ENCODE results near the gene PARD3B. TPM values are rescaled to one million over a fixed set of nuclear protein-coding genes. Genes with fewer than 3 reads are reported as not detected.

The PARD3B gene
- total RNA-seq, 1 donor from 2014 or later: 29.7 TPM

- Mint-ChIP-seq H3K36me3 (ENCODE audit: insufficient read depth) (no peaks in the 10 kb centered on the region), H3K4me3 (ENCODE audit: low read depth) (no peak overlapping the region), H3K9me3 (ENCODE audit: low read depth) (no peaks in the 10 kb centered on the region), H3K27me3 (no peaks in the 10 kb centered on the region), H3K4me1 (ENCODE audit: low read depth) (peaks cover 5% of the 10 kb centered on the region), H3K27ac (no peak overlapping the region)
- DNase-seq (ENCODE audit: low spot score, unreplicated experiment): no peak
- no peak for TF ChIP-seq CTCF (IDR thresholded peaks at IDR 0.05; ENCODE audit: unreplicated experiment)
Observed at GRCh38 chr2:205474741-205475415, 929.6 kb downstream of the PARD3B start.

GRCh38 chr2:205475416-205475768, 930.1 kb downstream of the PARD3B start:
- DNase-seq (ENCODE audit: low spot score, unreplicated experiment): no peak
- Mint-ChIP-seq H3K4me1 (ENCODE audit: low read depth) (peaks cover 5% of the 10 kb centered on the region), H3K4me3 (ENCODE audit: low read depth) (no peak overlapping the region), H3K9me3 (ENCODE audit: low read depth) (no peaks in the 10 kb centered on the region), H3K27me3 (no peaks in the 10 kb centered on the region), H3K36me3 (ENCODE audit: insufficient read depth) (no peaks in the 10 kb centered on the region), H3K27ac (no peak overlapping the region)
- no peak for TF ChIP-seq CTCF (IDR thresholded peaks at IDR 0.05; ENCODE audit: unreplicated experiment)

- Mint-ChIP-seq H3K27me3 (no peaks in the 10 kb centered on the region), H3K4me1 (ENCODE audit: low read depth) (peaks cover 5% of the 10 kb centered on the region), H3K27ac (no peak overlapping the region), H3K9me3 (ENCODE audit: low read depth) (no peaks in the 10 kb centered on the region), H3K4me3 (ENCODE audit: low read depth) (no peak overlapping the region), H3K36me3 (ENCODE audit: insufficient read depth) (no peaks in the 10 kb centered on the region)
- TF ChIP-seq CTCF (IDR thresholded peaks at IDR 0.05; ENCODE audit: unreplicated experiment): no peak
- no peak for DNase-seq (ENCODE audit: low spot score, unreplicated experiment)
Observed at GRCh38 chr2:205477016-205477705, 931.9 kb downstream of the PARD3B start.

DNA sequence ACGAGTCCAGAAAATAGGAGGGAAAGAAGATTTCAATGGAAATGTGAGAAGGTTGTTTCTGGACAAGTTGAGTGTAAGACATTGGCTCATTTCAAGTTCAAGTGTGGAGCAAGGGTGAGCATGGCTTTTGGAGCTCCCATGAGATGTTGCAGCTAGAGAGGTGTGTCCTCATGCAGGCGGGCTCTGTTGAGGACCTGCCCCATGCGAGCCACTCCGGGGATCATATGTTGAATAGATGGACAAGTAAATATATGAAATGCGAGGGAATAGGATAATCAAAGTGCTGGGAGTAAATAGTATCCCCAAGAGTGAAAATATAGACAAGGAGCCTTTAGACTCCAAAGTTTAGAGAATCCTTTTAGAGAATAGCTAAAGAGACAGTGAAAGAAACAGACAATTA, 936.6 kb downstream of the PARD3B start:
- Mint-ChIP-seq H3K4me3 (ENCODE audit: low read depth) (no peak overlapping the region), H3K27me3 (no peaks in the 10 kb centered on the region), H3K4me1 (ENCODE audit: low read depth) (peaks cover 14% of the 10 kb centered on the region), H3K27ac (no peak overlapping the region), H3K9me3 (ENCODE audit: low read depth) (peaks cover 3% of the 10 kb centered on the region), H3K36me3 (ENCODE audit: insufficient read depth) (peaks cover 2% of the 10 kb centered on the region)
- no peak for TF ChIP-seq CTCF (IDR thresholded peaks at IDR 0.05; ENCODE audit: unreplicated experiment)
- DNase-seq (ENCODE audit: low spot score, unreplicated experiment): no peak

GRCh38 chr2:205482399-205483081, 937.3 kb downstream of the PARD3B start:
- Mint-ChIP-seq H3K27ac (no peak overlapping the region), H3K36me3 (ENCODE audit: insufficient read depth) (peaks cover 2% of the 10 kb centered on the region), H3K27me3 (no peaks in the 10 kb centered on the region), H3K9me3 (ENCODE audit: low read depth) (peaks cover 3% of the 10 kb centered on the region), H3K4me1 (ENCODE audit: low read depth) (peaks cover 11% of the 10 kb centered on the region), H3K4me3 (ENCODE audit: low read depth) (no peak overlapping the region)
- DNase-seq (ENCODE audit: low spot score, unreplicated experiment): no peak
- no peak for TF ChIP-seq CTCF (IDR thresholded peaks at IDR 0.05; ENCODE audit: unreplicated experiment)

All from progenitor cell of endocrine pancreas (in vitro differentiated cells).